ENCODE measurements around the gene AOC2.

DNA sequence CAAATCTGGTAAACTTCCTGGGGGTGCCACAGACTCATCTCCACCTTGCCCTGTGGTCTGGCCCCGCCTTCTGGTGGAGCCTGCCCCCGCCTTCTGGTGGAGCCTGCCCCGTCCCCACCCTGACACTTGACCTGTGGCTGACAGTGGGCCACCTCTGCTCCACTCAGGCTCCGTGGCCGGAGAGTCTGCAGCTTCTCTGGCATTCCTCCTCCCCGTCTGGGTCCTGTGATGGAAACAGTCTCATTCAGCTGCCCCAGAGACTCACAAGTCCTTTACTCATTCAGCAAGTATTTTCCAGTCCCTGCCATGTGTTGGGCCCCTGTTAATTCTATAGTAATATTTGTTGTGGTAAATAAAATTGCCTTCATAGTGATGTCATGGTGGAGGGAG is 35.2 kb downstream of the AOC2 start:
- TF ChIP-seq, protein P1, sequence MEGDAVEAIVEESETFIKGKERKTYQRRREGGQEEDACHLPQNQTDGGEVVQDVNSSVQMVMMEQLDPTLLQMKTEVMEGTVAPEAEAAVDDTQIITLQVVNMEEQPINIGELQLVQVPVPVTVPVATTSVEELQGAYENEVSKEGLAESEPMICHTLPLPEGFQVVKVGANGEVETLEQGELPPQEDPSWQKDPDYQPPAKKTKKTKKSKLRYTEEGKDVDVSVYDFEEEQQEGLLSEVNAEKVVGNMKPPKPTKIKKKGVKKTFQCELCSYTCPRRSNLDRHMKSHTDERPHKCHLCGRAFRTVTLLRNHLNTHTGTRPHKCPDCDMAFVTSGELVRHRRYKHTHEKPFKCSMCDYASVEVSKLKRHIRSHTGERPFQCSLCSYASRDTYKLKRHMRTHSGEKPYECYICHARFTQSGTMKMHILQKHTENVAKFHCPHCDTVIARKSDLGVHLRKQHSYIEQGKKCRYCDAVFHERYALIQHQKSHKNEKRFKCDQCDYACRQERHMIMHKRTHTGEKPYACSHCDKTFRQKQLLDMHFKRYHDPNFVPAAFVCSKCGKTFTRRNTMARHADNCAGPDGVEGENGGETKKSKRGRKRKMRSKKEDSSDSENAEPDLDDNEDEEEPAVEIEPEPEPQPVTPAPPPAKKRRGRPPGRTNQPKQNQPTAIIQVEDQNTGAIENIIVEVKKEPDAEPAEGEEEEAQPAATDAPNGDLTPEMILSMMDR (IDR thresholded peaks at IDR 0.05), result no peak
- TF ChIP-seq POLR2AphosphoS5 (IDR thresholded peaks at IDR 0.05; ENCODE audit: low read depth, low read length), result no peak
- TF ChIP-seq RXRA (IDR thresholded peaks at IDR 0.05; ENCODE audit: borderline replicate concordance, low read depth), result no peak
- TF ChIP-seq RAD21 (IDR thresholded peaks at IDR 0.05; ENCODE audit: low read length), result no peak
- TF ChIP-seq FOSL2 (IDR thresholded peaks at IDR 0.05; ENCODE audit: borderline replicate concordance, low read depth), result no peak
- no peak for TF ChIP-seq EZH2phosphoT487 (IDR thresholded peaks at IDR 0.05; ENCODE audit: borderline replicate concordance, low read depth)
- TF ChIP-seq, protein P2, sequence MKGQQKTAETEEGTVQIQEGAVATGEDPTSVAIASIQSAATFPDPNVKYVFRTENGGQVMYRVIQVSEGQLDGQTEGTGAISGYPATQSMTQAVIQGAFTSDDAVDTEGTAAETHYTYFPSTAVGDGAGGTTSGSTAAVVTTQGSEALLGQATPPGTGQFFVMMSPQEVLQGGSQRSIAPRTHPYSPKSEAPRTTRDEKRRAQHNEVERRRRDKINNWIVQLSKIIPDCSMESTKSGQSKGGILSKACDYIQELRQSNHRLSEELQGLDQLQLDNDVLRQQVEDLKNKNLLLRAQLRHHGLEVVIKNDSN (IDR thresholded peaks at IDR 0.05; ENCODE audit: borderline replicate concordance, low read depth), result no peak
- no peak for TF ChIP-seq JUND (IDR thresholded peaks at IDR 0.05)
- TF ChIP-seq, protein P3, sequence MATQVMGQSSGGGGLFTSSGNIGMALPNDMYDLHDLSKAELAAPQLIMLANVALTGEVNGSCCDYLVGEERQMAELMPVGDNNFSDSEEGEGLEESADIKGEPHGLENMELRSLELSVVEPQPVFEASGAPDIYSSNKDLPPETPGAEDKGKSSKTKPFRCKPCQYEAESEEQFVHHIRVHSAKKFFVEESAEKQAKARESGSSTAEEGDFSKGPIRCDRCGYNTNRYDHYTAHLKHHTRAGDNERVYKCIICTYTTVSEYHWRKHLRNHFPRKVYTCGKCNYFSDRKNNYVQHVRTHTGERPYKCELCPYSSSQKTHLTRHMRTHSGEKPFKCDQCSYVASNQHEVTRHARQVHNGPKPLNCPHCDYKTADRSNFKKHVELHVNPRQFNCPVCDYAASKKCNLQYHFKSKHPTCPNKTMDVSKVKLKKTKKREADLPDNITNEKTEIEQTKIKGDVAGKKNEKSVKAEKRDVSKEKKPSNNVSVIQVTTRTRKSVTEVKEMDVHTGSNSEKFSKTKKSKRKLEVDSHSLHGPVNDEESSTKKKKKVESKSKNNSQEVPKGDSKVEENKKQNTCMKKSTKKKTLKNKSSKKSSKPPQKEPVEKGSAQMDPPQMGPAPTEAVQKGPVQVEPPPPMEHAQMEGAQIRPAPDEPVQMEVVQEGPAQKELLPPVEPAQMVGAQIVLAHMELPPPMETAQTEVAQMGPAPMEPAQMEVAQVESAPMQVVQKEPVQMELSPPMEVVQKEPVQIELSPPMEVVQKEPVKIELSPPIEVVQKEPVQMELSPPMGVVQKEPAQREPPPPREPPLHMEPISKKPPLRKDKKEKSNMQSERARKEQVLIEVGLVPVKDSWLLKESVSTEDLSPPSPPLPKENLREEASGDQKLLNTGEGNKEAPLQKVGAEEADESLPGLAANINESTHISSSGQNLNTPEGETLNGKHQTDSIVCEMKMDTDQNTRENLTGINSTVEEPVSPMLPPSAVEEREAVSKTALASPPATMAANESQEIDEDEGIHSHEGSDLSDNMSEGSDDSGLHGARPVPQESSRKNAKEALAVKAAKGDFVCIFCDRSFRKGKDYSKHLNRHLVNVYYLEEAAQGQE (IDR thresholded peaks at IDR 0.05; ENCODE audit: low read depth, low read length), result no peak
- no peak for TF ChIP-seq TAF1 (IDR thresholded peaks at IDR 0.05; ENCODE audit: borderline replicate concordance, low read depth, low read length)
- no peak for TF ChIP-seq EP300 (IDR thresholded peaks at IDR 0.05; ENCODE audit: borderline replicate concordance in 1 of 2, low read depth in 1 of 2, low read length in 1 of 2)
- no peak for TF ChIP-seq RFX5 (IDR thresholded peaks at IDR 0.05; ENCODE audit: low read length)
